Measurements from ENCODE around the gene PINK1.
A peak's percentile ranks its signal among the peaks of the same experiment; 100 is the strongest.

Gene PINK1

DNA sequence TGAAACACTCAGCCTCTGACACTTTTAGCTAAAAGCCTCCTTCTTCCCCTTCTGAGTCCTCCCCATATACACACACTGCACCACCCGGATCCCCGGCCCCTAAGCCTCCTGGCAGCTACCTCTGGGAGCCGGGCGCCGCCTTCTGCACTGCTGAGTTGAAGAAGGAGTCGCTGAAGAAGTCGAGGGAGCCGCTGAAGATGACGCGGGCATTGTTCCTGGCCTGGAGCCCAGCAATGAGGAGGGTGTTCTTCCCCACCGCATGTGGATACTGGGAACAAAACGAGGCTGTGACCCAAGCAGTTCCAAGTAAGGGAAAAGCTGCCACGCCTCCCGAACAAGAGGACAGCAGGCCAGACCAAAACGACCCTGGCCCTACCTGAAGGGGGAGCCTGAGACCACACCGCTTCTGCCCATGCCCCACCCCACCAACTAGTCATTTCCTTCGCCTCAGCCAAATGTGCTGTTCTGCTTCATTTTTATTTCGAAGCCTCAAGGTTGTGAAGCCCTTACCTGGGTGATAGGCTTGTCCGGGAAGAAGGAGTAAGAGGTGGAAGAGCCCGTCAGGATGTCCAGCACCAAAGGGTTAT is 20.9 kb downstream of the PINK1 start:
- no peak overlapping the region for H2BK120ac ChIP-seq (ENCODE audit: low read depth, low read length)
- no peaks in the 10 kb centered on the region for H3K27me3 ChIP-seq (ENCODE audit: control insufficient read depth in 3 of 3, insufficient read depth in 3 of 3, low read depth in 1 of 3, low read length in 3 of 3)
- H3K79me1 ChIP-seq (ENCODE audit: low read depth, low read length): peaks cover 3% of the 10 kb centered on the region
- no peak overlapping the region for H2AFZ ChIP-seq (ENCODE audit: low read length)
- no CpG with 5 or more reads among the region's 20 CpGs for WGBS, 2 donors (ENCODE audit: extremely low coverage in 2 of 2, insufficient read length in 2 of 2, insufficient replicate concordance in 1 of 2)
- H3K4me2 ChIP-seq (ENCODE audit: insufficient read depth, low read length, poor library complexity, severe bottlenecking): no peak overlapping the region
- H3K4me3 ChIP-seq (ENCODE audit: low read length in 2 of 2): no peak overlapping the region
- no peak overlapping the region for H4K91ac ChIP-seq (ENCODE audit: low read depth, low read length, poor library complexity)
- H2BK15ac ChIP-seq (ENCODE audit: low read length): no peak overlapping the region
- H4K8ac ChIP-seq (ENCODE audit: low read depth, low read length): no peak overlapping the region
- H2AK5ac ChIP-seq (ENCODE audit: low read depth, low read length): no peak overlapping the region
- H3K18ac ChIP-seq (ENCODE audit: low read length): no peak overlapping the region
- H3K9me3 ChIP-seq (replicated peaks in 1 of 2; ENCODE audit: control insufficient read depth in 2 of 2, insufficient read depth in 1 of 2, low read depth in 1 of 2, low read length in 2 of 2): no peaks in the 10 kb centered on the region
- H3K27ac ChIP-seq (replicated peaks; ENCODE audit: low read length): no peak overlapping the region
- peaks cover 49 to 96% of the 10 kb centered on the region in 2 donors for H3K36me3 ChIP-seq (replicated peaks in 1 of 2; ENCODE audit: control insufficient read depth in 2 of 2, insufficient read depth in 2 of 2, low read length in 2 of 2)
- no peak overlapping the region for H3K9ac ChIP-seq (ENCODE audit: low read depth, low read length, poor library complexity)
- no peak overlapping the region for H3K14ac ChIP-seq (ENCODE audit: low read length)
- no peaks in the 10 kb centered on the region for H3K4me1 ChIP-seq (ENCODE audit: control insufficient read depth in 2 of 2, insufficient read depth in 1 of 2, low read depth in 1 of 2, low read length in 2 of 2)
- DNase-seq (ENCODE audit: low spot score): no peak
- H3K4ac ChIP-seq (ENCODE audit: low read length): no peak overlapping the region
- no peak overlapping the region for H3K23ac ChIP-seq (ENCODE audit: low read depth, low read length, poor library complexity)
- H2BK12ac ChIP-seq (ENCODE audit: low read length): no peak overlapping the region
- no peak overlapping the region for H2BK5ac ChIP-seq (ENCODE audit: low read length)

DNA sequence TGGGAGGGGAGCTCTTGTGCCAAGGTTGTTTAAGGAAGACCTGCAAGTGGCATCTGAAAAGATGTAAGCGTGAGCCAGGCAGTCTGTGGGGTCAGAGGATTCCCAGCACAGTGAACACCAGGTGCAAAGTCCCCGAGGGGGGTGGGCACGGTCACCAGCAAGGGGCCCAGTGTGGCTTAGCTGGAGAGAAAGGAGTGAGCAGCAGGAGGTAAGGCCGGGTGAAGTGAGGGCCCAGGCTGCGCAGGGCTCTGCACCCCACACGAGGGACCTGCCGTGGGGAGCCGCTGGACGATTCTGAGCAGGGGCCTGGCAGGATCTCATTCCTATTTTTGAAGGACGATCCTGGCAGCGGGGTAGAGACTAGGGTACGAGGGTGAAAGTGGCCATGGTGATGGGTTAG is 23.8 kb downstream of the PINK1 start:
- WGBS, 2 donors (ENCODE audit: extremely low coverage in 2 of 2, insufficient read length in 2 of 2, insufficient replicate concordance in 1 of 2): no CpG with 5 or more reads among the region's 12 CpGs
- Histone ChIP-seq H3K79me1 (ENCODE audit: low read depth, low read length) (peaks cover 8% of the 10 kb centered on the region), H2BK120ac (ENCODE audit: low read depth, low read length) (no peak overlapping the region)

DNA sequence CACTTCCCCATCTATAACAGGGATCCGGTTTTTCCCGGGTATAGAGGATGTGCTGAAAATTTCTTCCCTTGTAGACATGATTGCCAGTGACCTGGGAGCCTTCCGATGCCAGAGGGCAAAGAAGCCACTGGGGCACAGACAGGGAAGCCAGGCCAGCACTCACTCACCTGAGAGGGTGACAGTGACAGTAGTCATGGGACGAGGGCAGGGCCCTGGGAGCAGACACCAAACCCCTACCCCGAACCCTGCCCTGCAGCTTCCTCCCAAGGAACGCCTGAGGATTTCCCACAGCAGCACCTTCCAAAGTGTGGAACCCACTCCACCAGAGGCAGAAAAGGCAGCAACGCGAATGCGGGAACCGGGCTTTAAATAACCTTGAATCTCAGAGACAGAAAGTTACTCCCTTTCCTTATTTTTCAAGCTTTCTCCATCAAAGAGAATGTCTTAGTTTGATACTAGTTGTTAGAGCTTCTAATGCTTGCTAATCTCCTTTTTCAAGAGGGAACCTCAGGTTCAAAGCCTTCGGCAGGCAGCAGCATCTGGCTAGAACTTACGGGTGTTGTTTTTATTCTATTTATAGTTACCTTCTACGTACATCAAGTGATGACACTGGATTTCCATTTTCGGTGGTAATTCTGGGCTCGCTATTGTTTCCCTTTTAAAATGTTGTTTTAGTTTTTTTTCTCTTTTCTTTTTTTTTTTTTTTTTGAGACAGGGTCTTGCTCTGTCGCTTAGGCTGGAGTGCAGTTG is 25.1 kb downstream of the PINK1 start:
- Histone ChIP-seq H3K23ac (ENCODE audit: low read depth, low read length, poor library complexity) (no peak overlapping the region), H3K27me3 (ENCODE audit: control insufficient read depth in 3 of 3, insufficient read depth in 3 of 3, low read depth in 1 of 3, low read length in 3 of 3) (no peaks in the 10 kb centered on the region), H2BK12ac (ENCODE audit: low read length) (no peak overlapping the region), H3K79me1 (ENCODE audit: low read depth, low read length) (peaks cover 8% of the 10 kb centered on the region), H4K8ac (ENCODE audit: low read depth, low read length) (no peak overlapping the region), H4K91ac (ENCODE audit: low read depth, low read length, poor library complexity) (no peak overlapping the region), H3K27ac (replicated peaks; ENCODE audit: low read length) (no peak overlapping the region), H2BK15ac (ENCODE audit: low read length) (no peak overlapping the region), H2BK120ac (ENCODE audit: low read depth, low read length) (no peak overlapping the region), H2BK5ac (ENCODE audit: low read length) (no peak overlapping the region), H3K36me3 (replicated peaks in 1 of 2; ENCODE audit: control insufficient read depth in 2 of 2, insufficient read depth in 2 of 2, low read length in 2 of 2) (peaks cover 31 to 65% of the 10 kb centered on the region in 2 donors), H3K9me3 (replicated peaks in 1 of 2; ENCODE audit: control insufficient read depth in 2 of 2, insufficient read depth in 1 of 2, low read depth in 1 of 2, low read length in 2 of 2) (no peaks in the 10 kb centered on the region), H2AK5ac (ENCODE audit: low read depth, low read length) (no peak overlapping the region), H3K18ac (ENCODE audit: low read length) (no peak overlapping the region), H3K4me3 (ENCODE audit: low read length in 2 of 2) (no peak overlapping the region), H3K4ac (ENCODE audit: low read length) (no peak overlapping the region), H3K14ac (ENCODE audit: low read length) (no peak overlapping the region), H3K4me2 (ENCODE audit: insufficient read depth, low read length, poor library complexity, severe bottlenecking) (no peak overlapping the region), H3K4me1 (ENCODE audit: control insufficient read depth in 2 of 2, insufficient read depth in 1 of 2, low read depth in 1 of 2, low read length in 2 of 2) (peaks cover 8 to 11% of the 10 kb centered on the region in 2 donors), H2AFZ (ENCODE audit: low read length) (no peak overlapping the region), H3K9ac (ENCODE audit: low read depth, low read length, poor library complexity) (no peak overlapping the region)
- WGBS, 2 donors (ENCODE audit: extremely low coverage in 2 of 2, insufficient read length in 2 of 2, insufficient replicate concordance in 1 of 2): no CpG with 5 or more reads among the region's 16 CpGs
- DNase-seq (ENCODE audit: low spot score): no peak

More for the DNA sequence above, 23.8 kb downstream of the PINK1 start:
- Histone ChIP-seq H2AFZ (ENCODE audit: low read length) (no peak overlapping the region), H2AK5ac (ENCODE audit: low read depth, low read length) (no peak overlapping the region), H3K9ac (ENCODE audit: low read depth, low read length, poor library complexity) (no peak overlapping the region), H2BK12ac (ENCODE audit: low read length) (no peak overlapping the region), H2BK15ac (ENCODE audit: low read length) (no peak overlapping the region), H2BK5ac (ENCODE audit: low read length) (no peak overlapping the region), H3K23ac (ENCODE audit: low read depth, low read length, poor library complexity) (peak overlapping the region; percentile 38), H4K8ac (ENCODE audit: low read depth, low read length) (no peak overlapping the region), H4K91ac (ENCODE audit: low read depth, low read length, poor library complexity) (no peak overlapping the region), H3K36me3 (replicated peaks in 1 of 2; ENCODE audit: control insufficient read depth in 2 of 2, insufficient read depth in 2 of 2, low read length in 2 of 2) (peaks cover 41 to 78% of the 10 kb centered on the region in 2 donors), H3K27me3 (ENCODE audit: control insufficient read depth in 3 of 3, insufficient read depth in 3 of 3, low read depth in 1 of 3, low read length in 3 of 3) (no peaks in the 10 kb centered on the region), H3K14ac (ENCODE audit: low read length) (no peak overlapping the region), H3K4ac (ENCODE audit: low read length) (no peak overlapping the region), H3K9me3 (replicated peaks in 1 of 2; ENCODE audit: control insufficient read depth in 2 of 2, insufficient read depth in 1 of 2, low read depth in 1 of 2, low read length in 2 of 2) (no peaks in the 10 kb centered on the region), H3K4me2 (ENCODE audit: insufficient read depth, low read length, poor library complexity, severe bottlenecking) (no peak overlapping the region), H3K27ac (replicated peaks; ENCODE audit: low read length) (no peak overlapping the region), H3K18ac (ENCODE audit: low read length) (no peak overlapping the region), H3K4me1 (ENCODE audit: control insufficient read depth in 2 of 2, insufficient read depth in 1 of 2, low read depth in 1 of 2, low read length in 2 of 2) (peaks cover 5 to 6% of the 10 kb centered on the region in 2 donors), H3K4me3 (ENCODE audit: low read length in 2 of 2) (no peak overlapping the region)
- no peak for DNase-seq (ENCODE audit: low spot score)

DNA sequence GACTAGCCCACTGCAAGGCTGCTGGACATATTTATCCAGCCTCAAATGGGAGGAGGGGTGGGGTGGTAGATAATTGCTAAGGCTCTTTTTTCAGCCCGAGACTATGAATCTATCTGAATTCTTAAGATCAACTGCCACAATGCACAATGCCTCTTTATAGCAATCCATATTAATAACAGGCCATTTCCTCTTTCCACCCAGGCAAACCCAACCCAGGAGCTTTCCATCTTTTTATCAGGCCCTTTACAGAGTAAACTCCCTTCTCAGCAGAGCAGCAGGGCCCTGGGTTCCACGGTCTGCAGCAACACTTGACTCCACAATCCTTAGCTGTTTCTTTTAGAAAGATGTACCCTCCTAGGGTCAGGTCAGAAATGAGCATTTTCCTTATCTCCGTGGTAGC is 27.1 kb downstream of the PINK1 start:
- H3K18ac ChIP-seq (ENCODE audit: low read length): no peak overlapping the region
- H3K79me1 ChIP-seq (ENCODE audit: low read depth, low read length): peaks cover 8% of the 10 kb centered on the region
- H2AFZ ChIP-seq (ENCODE audit: low read length): no peak overlapping the region
- no peak overlapping the region for H4K91ac ChIP-seq (ENCODE audit: low read depth, low read length, poor library complexity)
- no peaks in the 10 kb centered on the region for H3K9me3 ChIP-seq (replicated peaks in 1 of 2; ENCODE audit: control insufficient read depth in 2 of 2, insufficient read depth in 1 of 2, low read depth in 1 of 2, low read length in 2 of 2)
- H3K36me3 ChIP-seq (replicated peaks in 1 of 2; ENCODE audit: control insufficient read depth in 2 of 2, insufficient read depth in 2 of 2, low read length in 2 of 2): peaks cover 23 to 46% of the 10 kb centered on the region in 2 donors
- peak overlapping the region; percentile 75 for H3K4me2 ChIP-seq (ENCODE audit: insufficient read depth, low read length, poor library complexity, severe bottlenecking)
- no peak for DNase-seq (ENCODE audit: low spot score)
- no peak overlapping the region for H3K4ac ChIP-seq (ENCODE audit: low read length)
- H2BK12ac ChIP-seq (ENCODE audit: low read length): no peak overlapping the region
- no peak overlapping the region for H4K8ac ChIP-seq (ENCODE audit: low read depth, low read length)
- no peak overlapping the region for H2BK120ac ChIP-seq (ENCODE audit: low read depth, low read length)
- no peak overlapping the region for H3K27ac ChIP-seq (replicated peaks; ENCODE audit: low read length)
- peak overlapping the region; percentile 95 for H3K9ac ChIP-seq (ENCODE audit: low read depth, low read length, poor library complexity)
- no peak overlapping the region for H2AK5ac ChIP-seq (ENCODE audit: low read depth, low read length)
- H3K27me3 ChIP-seq (ENCODE audit: control insufficient read depth in 3 of 3, insufficient read depth in 3 of 3, low read depth in 1 of 3, low read length in 3 of 3): no peaks in the 10 kb centered on the region
- H2BK15ac ChIP-seq (ENCODE audit: low read length): no peak overlapping the region
- WGBS, 2 donors (ENCODE audit: extremely low coverage in 2 of 2, insufficient read length in 2 of 2, insufficient replicate concordance in 1 of 2): no CpG with 5 or more reads among the region's 3 CpGs
- H3K4me3 ChIP-seq (ENCODE audit: low read length in 2 of 2): peak overlapping the region; percentile 88 to 98
- no peak overlapping the region for H3K23ac ChIP-seq (ENCODE audit: low read depth, low read length, poor library complexity)
- no peak overlapping the region for H2BK5ac ChIP-seq (ENCODE audit: low read length)
- H3K14ac ChIP-seq (ENCODE audit: low read length): no peak overlapping the region
- H3K4me1 ChIP-seq (ENCODE audit: control insufficient read depth in 2 of 2, insufficient read depth in 1 of 2, low read depth in 1 of 2, low read length in 2 of 2): peaks cover 8 to 11% of the 10 kb centered on the region in 2 donors
